HG03064 (cell line): Measurements from ENCODE around the gene TWSG1.

ENCODE experiments used
- ATAC-seq: cut with Tn5 transposase; IDR thresholded peaks from one replicate; pipeline ENCODE4 v1.9.1; 2021; ENCODE audit warnings: low read depth; ENCODE audit not compliant: unreplicated experiment

Gene TWSG1

GRCh38 chr18:9334329-9334972 lies at the start of gene TWSG1:
TWSG1 (plus strand) TSS chr18:9334773; CDS start chr18:9337230, 2,457 bp downstream.
- ATAC-seq: peak; percentile 78

DNA sequence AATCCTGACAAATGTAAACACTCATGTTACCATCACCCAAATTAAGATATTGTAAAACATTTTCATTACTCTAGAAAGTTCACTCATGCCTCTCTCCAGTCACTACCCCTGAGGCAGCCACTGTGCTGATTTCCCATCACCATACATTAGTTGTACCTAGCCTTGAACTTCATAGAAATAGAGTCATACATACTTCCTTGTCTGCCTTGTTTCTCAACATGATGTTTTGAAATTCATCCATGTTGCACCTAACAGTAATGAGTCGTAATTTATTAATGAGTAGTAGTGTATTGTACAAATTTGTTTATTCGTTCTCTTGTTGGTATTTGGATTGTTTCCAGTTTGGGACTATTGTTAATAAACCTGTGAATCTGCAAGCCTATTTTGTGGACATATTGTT lies 49.0 kb upstream of the TWSG1 start:
- ATAC-seq: no peak

DNA sequence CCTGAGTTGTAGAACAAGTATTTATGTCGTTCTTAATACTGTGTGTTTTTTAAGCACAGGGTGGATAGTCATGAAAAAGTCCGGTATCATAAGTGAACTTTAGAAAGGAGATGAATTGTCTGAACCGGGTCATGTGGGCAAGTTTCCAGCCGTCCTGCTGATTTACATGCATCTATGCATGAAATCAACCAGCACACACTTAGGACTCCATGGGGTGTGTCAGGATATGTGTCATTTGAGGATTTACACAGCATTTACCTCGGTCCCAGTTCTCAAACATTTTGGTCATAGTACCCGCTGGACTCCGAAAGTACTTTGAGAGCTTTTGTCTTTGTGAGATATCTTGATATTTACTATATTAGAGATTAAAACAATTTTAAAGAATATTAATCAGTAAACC lies 47.5 kb upstream of the TWSG1 start:
- no peak for ATAC-seq

- ATAC-seq: no peak
These were observed 44.9 kb upstream of the TWSG1 start for GRCh38 chr18:9289698-9290097.

- no peak for ATAC-seq
These were observed 44.4 kb upstream of the TWSG1 start for GRCh38 chr18:9290156-9290555.

DNA sequence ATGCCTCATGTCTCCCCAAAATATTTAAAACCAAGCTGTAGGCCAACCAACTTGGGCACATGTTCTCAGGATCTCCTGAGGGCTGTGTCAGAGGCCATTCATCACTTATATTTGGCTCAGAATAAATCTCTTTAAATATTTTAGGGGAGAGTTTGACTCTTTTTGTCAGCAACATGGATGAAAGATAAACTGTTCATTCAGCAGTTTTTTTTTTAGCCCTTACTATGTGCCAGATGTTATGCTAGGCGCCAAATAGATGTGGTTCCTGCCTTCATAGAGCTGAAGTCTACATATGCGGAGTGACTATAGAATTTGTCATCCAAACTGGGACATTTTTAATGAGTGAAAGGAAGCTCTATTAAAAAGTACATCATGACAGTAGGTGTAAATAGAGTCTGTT lies 42.5 kb upstream of the TWSG1 start:
- ATAC-seq: no peak

- no peak for ATAC-seq
These were observed 40.6 kb upstream of the TWSG1 start for GRCh38 chr18:9293948-9294347.

GRCh38 chr18:9296233-9297006 lies 38.2 kb upstream of the TWSG1 start:
- ATAC-seq: no peak

DNA sequence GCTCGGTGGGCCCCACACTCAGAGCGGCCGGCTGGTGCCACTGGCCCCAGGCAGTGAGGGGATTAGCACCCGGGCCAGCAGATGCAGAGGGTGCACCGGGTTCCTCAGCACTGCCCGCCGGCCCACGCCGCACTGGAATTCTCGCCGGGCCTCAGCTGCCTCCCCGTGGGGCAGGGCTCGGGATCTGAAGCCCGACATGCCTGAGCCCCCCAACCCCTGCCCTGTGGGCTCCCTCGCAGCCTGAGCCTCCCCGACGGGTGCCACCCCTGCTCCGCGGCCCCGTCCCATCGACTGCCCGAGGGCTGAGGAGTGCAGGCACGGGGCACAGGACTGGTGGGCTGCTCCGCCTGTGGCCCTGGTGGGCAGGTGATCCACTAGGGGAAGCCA lies 37.6 kb upstream of the TWSG1 start:
- ATAC-seq: no peak

DNA sequence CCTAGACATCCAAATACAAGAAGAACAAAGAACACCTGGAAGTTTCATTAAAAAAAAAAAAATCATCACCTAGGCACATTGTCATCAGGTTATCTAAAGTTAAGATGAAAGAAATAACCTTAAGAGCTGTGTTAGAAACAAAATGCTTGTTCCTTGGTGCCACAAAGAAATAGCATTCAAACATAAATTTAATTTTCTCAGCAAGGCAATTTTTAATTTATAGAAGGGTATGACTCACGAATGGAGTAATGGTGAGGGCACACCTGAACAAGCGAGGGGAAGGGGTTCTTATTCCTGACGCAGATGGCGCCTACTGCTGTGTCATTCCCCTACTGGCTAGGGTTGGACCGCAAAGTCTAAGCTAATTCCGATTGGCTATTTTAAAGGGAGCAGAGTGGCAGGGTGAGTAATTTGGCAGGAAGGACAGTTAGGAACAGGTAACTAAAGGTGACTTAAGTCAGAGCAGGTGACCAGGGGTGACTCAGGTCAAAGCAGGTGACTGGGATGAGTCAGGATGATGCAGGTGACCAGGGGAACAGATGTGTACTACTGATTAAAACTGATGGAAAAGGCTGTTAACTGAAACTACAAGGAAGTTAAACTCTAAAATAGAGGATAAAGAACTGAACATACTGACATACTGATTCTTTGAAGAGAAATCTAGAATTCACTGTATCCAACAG lies 30.0 kb upstream of the TWSG1 start:
- ATAC-seq: no peak

GRCh38 chr18:9319333-9319732 lies 15.2 kb upstream of the TWSG1 start:
- ATAC-seq: no peak

DNA sequence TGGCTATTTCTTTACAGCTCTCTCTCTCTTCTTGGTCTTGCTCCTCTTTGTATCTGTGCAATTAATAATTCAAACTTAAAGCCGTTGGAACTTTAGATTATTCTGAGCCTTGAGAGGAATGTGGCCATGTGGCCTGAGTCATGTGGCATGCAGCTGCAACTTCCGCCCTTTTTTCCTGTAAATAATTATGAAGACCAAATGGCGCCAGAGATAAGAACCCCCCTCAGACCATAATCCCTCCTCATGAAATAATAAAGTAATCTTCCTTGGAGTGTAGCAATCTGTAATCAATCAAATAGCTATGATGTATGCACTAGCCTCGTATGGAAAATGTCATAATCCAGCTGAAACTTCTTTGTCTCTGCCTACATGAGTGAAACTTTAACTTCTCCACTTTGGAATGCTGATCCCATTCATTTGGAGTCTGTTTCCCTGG lies 13.5 kb upstream of the TWSG1 start:
- ATAC-seq: no peak

GRCh38 chr18:9321736-9322135 lies 12.8 kb upstream of the TWSG1 start:
- ATAC-seq: no peak

GRCh38 chr18:9322744-9323143 lies 11.8 kb upstream of the TWSG1 start:
- ATAC-seq: no peak

DNA sequence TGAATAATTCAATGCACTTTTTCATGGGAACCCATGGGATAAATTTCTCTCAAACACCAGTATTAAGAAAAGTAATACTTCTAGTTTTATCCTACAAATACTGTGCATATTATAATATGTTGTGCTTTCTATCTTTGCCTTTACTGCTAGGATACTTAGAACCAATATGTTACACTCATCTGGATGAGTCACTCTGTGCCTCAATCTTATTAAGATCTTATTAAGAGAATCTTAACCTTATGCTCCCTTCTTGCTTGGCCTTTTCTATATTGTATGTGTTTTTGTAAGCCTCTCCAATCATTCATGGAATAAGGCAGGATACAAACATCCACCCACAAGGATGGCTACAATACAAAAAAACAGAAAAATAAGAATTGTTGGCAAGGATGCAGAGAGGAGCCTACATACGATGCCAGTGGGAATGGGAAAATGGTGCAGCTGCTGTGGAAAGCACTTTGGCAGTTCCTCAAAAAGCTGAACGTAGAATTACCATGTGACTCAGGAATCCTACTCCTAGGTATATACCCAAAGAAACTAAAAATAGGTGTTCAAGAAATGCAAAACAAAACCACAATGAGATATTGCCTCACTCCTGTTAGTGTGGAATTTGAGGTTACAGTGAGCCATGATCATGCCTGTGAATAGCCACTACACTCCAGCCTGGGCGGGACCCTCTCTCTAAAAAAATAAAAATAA lies 10.7 kb upstream of the TWSG1 start:
- no peak for ATAC-seq

DNA sequence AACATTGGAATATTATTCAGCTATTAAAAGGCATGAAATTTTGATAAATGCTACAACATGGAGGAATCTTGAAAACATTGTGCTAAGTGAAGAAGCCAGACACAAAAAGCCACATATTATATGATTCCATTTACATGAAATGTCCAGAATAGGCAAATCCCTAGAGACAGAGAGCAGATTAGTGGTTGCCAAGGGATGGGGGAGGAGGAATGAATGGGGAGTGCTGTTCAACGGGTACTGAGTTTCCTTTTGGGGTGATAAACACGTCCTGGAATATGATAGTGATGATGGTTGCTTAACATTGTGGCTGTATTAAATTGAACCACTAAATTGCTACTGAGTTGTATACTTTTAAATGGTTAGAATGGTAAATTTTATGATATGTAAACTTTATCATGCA lies 8.9 kb upstream of the TWSG1 start:
- no peak for ATAC-seq

GRCh38 chr18:9328776-9329175 lies 5.8 kb upstream of the TWSG1 start:
- no peak for ATAC-seq

DNA sequence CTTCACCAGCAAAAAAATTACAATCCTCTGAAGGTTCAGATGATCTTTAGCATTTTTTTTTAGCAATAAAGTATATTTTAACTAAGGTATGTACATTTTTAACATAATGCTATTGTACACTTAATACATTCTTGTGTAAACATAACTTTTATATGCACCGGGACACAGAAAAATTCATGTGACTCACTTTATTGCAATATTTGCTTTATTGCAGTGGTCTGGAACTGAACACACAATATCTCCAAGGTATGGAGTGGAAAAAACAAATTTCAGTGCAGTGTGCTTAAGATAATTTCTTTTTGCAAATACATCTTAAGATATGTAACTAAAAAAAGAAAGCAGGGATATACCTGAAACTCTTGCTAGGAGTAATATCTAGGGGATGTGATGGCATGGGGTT lies 5.1 kb upstream of the TWSG1 start:
- no peak for ATAC-seq

GRCh38 chr18:9330419-9330818 lies 4.2 kb upstream of the TWSG1 start:
- no peak for ATAC-seq

DNA sequence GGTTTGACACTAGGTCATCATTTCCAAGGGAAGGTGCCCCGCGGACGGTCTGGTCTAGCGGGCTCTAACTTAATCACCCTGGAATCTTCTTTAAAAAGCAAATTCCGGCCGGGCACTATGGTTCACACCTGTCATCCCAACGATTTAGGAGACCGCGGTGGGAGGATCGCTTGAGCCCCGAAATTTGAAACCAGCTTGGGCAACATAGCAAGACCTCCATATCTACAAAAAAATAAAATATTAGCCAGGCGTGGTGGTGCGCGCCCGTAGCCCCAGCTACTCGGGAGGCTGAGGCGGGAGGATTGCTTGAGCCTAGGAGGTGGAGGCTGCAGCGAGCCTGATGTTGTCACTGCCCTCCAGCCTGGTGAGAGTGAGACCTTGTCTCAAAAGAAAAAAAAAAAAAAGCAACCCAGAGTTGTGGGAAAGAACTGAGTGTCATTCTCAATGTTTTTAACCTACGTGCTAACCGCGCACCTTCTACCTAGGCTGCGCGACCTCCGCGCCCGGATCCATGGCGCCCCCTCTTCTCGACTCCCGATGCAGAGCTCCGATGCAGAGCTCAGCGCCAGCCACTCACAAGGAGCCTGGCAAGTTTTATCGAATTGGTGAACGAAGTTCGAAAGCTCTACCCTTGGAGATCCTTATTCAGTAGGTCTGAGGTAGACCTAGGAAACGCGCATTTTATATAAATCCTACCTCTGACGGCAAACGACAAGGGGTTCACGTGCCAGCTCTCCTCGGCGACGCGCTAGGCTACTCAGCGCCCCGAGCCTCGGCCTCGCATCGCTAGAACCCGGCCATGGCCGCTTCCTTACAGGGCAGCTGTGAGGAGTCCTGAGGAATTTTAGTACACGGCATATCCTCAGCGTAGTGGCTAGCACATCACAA lies 888 bp upstream of the TWSG1 start:
- peak; percentile 38 for ATAC-seq
